ENCODE results near the gene CCP110.

CCP110 gene

DNA sequence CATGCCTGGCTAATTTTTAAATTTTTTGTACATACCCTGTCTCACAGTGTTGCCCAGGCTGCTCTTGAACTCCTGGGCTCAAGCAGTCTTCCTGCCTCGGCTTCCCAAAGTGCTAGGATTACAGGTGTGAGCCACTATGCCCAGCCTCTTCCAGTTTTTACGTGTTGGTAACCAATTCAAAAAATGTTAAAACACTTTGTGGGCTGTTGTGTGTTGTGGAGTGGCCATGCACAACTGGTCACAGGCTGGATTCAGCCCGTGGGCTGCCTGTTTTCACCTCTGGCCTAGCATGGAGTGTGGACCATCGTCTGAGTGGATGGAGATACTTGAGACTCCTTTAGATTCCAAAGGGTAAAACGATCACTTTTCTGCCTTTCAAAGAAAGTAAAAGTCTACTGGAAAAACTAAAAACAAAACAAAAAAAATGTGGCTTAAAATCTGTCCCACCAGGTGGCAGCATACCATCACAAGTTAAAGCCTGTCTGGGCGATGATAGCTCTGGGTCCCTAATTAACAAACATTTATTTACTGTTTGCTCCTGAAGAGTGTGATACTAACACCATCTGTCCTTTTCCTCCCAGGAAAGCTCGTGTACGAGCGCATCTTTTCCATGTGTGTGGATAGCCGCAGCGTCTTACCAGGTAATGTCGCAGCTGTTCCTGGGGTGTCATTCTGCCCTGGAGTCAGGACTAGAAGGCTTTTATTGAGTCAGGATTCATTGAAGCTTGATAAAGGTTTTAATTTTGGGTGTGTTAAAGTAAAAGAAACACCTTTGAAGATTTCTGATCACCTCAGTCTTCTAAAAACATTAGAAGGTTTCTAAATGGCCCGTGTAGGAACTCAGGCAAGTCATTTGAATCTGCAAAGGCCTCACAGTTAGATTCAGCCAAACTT, 77.6 kb downstream of the CCP110 start:
- peak; percentile 44 for DNase-seq (ENCODE audit: low spot score)
- in situ Hi-C loops (cut with MboI; ENCODE audit: low pct_unique_long_range_greater_than_20kb, low sequenced_read_pairs, unreplicated experiment) = loop anchor here (10.0 kb wide), 1 partner anchor 283 kb away; the partner anchor contains the start of gene GPRC5B
- TF ChIP-seq, protein P1, sequence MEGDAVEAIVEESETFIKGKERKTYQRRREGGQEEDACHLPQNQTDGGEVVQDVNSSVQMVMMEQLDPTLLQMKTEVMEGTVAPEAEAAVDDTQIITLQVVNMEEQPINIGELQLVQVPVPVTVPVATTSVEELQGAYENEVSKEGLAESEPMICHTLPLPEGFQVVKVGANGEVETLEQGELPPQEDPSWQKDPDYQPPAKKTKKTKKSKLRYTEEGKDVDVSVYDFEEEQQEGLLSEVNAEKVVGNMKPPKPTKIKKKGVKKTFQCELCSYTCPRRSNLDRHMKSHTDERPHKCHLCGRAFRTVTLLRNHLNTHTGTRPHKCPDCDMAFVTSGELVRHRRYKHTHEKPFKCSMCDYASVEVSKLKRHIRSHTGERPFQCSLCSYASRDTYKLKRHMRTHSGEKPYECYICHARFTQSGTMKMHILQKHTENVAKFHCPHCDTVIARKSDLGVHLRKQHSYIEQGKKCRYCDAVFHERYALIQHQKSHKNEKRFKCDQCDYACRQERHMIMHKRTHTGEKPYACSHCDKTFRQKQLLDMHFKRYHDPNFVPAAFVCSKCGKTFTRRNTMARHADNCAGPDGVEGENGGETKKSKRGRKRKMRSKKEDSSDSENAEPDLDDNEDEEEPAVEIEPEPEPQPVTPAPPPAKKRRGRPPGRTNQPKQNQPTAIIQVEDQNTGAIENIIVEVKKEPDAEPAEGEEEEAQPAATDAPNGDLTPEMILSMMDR (IDR thresholded peaks at IDR 0.05; ENCODE audit: extremely low read depth, insufficient read depth, missing control alignments) = peak; percentile 55

All from GM13977 (cell line).